GM19395 (cell line): ENCODE measurements around the gene RUFY1.
"Not testable (repeated sequence)": the region's sequence is repeated elsewhere in the genome, so short reads cannot be mapped to it uniquely, and the experiment has no call there.

ENCODE experiments used
- ATAC-seq: cut with Tn5 transposase; IDR thresholded peaks from one replicate; pipeline ENCODE4 v1.9.1; 2021; ENCODE audit warnings: mild to moderate bottlenecking, moderate library complexity; ENCODE audit not compliant: unreplicated experiment

The RUFY1 gene, protein sequence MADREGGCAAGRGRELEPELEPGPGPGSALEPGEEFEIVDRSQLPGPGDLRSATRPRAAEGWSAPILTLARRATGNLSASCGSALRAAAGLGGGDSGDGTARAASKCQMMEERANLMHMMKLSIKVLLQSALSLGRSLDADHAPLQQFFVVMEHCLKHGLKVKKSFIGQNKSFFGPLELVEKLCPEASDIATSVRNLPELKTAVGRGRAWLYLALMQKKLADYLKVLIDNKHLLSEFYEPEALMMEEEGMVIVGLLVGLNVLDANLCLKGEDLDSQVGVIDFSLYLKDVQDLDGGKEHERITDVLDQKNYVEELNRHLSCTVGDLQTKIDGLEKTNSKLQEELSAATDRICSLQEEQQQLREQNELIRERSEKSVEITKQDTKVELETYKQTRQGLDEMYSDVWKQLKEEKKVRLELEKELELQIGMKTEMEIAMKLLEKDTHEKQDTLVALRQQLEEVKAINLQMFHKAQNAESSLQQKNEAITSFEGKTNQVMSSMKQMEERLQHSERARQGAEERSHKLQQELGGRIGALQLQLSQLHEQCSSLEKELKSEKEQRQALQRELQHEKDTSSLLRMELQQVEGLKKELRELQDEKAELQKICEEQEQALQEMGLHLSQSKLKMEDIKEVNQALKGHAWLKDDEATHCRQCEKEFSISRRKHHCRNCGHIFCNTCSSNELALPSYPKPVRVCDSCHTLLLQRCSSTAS

DNA sequence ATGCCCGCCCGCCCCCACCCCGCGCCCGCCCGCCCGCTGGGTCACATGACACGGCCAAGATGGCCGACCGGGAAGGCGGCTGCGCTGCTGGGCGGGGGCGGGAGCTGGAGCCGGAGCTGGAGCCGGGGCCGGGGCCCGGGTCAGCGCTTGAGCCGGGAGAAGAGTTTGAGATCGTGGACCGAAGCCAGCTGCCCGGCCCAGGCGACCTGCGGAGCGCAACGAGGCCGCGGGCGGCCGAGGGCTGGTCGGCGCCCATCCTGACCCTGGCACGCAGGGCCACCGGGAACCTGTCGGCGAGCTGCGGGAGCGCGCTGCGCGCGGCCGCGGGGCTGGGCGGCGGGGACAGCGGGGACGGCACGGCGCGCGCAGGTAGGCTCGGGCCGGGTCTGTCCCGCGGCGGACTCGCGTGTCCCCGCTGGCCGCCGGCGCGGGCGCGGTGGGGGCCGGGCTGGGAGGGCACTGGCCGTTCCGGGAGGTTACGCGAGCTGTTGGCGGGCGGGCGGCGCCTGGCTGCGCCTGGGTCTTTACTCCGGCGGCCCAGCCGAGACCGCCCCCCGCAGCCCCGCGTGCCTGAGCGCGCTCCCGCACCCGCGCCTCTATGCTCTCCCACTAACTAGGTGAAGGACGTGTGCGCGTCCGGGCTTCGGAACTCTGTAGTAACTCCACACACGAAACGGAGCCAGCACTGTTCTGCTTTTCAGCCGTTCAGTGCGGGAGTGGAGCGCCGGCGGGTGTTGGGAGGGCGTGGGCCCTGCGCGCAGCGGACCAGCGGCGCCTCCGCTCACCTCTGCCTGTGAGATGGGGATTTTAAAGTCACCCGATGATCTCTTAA lies at the start of gene RUFY1:
TSS of gene RUFY1 (plus strand) at position 44 of the 832 bp plus-strand sequence. CDS start at position 60, 16 bp downstream.
- peak; percentile 79 for ATAC-seq

DNA sequence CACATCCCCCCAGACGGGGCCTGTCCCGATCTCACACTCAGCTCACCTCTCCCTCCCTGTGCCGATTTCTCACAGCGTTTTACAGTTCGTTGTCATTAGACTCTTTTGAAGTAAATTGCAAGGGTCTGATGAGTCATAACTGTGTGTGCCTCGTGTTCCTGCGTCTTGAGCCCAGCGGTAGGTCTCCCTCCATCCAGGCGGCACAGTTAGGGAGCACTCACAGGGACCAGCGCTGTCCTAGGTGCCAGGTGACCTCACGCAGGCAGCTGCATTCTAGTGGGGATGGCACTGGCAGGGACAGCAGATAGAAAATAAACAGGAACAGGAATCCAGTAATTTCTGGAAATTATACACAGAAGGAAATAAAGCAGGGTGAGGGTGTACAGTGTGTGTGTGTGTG lies 48.4 kb upstream of the RUFY1 start:
- ATAC-seq = not testable (repeated sequence)

DNA sequence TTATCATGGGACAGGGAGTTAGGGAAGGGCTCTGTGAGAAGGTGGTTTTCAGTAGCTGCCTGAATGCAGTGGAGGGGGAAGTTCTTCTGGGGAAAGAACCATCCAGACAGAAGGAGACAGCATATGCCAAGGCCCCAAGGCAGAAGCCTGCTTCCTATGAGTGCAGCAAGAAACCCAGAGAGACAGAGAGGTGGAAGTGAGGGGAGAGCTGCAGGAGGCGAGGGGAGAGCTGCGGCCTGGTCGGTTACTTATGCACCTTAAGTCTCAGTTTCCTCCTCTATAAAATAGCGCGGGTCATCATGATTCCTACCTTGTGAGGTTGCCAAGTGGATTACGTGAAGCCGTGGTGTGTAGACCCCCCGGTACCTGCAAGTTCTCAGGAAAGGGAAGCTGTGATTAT lies 47.9 kb upstream of the RUFY1 start:
- ATAC-seq = not testable (repeated sequence)

DNA sequence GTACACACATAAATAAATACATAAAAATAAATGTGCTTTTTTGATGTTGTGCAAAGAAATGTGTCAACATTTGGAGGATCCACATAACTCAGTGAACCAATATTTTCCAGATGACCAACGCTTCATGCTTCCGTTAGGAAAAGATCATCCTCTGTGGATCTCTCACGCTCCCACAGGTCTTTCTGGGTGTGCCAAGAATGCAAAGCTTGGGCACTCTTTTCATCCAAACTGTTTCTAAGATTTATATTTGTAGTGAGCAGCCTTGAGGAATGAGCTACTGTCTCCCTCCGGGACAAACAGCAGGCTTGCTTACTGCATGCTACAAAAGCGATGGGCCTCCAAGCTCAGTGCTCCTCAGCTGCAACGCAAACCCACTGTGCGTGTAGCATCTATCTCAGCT lies 46.2 kb upstream of the RUFY1 start:
- no peak for ATAC-seq

DNA sequence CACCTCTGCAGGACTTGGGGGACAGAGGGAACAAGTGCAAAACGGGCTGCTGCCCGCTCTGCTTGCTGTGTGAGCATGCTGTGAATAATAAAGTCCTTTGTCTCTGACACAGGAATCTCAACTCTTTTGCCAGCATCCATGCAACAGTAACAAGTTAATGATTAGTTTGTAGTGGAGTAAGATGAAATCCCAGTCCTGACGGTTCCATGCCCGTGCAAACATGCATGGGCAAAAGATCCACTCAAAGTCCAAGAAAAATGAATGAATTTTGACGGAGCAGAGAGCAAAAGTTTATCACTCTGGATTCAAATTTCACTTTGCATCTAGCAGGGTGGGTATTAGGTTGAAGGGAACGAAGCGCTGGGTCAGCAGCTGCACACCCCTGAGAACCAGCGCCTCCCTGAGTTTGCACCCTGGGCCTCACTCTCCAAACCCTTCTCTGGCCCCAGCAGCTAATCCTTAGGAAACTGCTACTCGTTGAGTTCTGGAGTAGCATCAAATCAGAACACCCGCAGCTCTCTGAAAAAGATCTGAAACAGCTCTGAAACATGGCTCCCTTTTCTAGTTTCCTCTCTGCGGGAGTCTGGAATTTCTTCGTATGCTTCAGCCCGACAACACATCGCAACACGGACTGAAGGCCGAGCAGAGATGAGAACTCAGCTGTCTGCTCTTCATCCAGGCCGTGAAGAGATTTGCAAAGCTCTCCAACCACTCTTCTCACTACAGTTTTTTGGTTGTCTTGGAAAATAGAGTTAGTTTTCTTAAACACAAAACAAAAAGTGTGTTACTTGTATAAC lies 45.6 kb upstream of the RUFY1 start:
- no peak for ATAC-seq

DNA sequence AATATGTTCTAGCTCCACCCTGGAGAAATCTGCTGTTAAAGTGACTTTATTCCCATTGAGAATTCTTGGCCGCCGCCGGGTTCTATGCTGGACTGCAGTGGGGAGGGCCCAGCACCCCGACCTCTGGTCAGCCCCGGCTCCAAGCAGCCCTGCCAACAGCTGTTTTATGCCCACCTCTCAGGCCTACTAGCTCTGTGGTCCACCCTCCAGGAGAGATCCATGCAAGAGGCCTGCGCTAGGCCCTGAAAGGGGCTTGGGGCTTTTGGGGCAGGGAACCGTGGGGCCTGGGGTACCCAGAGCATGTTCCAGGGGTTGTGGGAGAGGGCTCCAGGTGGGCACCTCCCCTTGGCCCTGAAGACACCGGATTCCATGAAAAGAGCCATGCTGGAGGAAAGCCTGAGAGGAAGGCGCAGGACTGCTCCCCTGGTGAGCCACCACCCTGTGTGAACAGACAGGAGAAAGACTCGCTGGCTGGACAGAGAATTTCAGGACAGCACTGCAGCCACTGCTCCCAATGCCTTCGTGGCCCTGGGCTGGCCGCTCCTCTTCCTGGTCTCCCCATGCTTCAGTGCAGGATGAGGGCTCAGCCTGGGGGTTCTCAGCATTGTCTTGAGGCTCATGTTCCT lies 44.6 kb upstream of the RUFY1 start:
- no peak for ATAC-seq

DNA sequence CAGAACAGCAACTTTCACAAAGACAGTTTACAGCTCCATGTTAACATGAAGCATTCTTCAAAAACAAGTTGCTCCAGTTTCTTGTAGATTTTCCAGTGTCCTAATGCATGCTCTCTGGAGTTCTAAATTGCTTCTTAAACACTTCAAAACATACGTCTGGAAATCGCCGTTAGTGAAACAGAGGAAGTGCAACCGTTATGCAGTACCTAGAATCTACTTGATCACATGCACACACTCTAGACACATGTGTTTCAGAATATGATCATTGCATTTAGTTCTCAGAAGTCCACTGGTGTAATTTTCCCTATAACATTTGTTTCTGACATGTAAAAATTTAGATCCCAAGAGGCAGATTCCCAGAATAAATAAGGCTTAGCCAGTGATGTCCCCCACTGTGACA lies 41.1 kb upstream of the RUFY1 start:
- no peak for ATAC-seq

DNA sequence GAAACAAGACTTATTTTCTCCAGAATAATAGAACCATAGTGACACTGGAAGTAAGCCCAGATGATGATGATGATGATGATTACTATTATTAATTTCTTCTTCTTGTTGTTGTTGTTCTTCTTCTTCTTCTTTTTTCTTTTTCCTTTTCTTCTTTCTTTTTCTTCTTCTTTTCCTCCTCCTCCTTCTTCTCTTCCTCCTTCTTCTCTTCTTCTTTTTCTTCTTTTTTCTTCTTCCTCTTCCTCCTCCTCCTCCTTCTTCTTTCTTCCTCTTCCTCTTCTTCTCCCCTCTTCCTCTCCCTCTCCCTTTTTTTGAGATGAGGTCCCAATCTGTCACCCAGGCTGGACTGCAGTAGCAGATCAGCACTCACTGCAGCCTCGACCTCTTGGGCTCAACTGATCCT lies 40.5 kb upstream of the RUFY1 start:
- no peak for ATAC-seq

DNA sequence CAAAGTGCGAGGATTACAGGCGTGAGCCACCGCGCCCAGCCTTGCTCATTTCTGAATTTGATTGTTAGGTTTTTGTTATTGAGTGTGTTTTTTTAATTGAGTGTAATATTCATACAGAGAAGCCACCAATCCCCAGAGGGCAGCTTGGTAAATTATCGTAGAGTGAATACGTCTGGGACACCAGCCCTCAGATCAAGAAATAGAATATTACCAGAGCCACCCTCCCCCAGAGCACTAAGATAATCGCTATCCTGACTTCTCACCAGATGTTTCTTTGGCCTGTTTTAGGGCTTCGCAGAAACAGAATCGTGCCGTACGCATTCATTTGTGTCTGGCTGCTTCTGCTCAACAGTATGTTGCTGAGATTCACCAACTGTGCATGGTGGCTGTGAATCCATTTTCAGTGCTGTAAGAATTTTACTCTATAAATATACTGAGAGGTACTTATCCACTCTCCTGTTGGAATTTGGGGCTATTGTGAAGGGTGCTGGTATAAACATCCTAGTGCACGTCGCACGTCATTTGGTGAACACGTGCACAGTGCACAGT lies 37.8 kb upstream of the RUFY1 start:
- ATAC-seq = no peak

DNA sequence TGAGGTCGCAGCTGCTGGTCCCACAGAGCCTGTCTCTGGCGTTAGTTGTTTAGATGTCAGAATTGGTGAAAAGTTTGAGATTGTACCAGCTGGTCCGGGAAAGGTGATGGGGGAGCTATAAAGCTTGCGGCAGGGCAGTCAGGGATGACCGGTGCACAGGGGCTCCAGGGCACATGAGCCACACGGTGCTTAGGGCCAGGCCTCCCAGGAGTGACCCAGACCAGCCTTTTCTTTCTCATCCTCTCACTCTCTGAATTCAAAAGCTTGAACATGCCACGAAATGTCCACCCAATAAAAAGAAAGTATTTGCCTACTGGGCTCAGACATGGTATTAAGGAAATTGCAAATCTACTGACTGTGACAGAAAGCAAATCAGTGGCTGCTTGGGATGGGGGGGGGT lies 34.9 kb upstream of the RUFY1 start:
- ATAC-seq = not testable (repeated sequence)

DNA sequence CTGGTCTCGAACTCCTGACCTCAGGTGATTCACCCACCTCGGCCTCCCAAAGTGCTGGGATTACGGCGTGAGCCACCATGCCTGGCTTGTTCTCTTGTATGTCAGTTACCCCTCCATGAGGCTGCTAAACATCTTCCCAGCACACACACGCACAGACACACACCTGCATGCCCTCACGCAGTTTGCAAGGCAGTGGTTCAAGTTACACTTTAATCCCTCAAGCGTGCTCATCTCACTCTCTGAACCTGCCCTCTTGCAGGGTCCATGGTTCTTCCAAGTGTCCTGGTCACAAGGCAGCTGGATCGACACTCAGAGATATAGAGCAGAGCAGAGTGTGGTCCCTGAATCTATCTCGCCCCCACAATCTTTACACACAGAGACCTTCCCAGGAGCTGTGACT lies 34.1 kb upstream of the RUFY1 start:
- no peak for ATAC-seq

DNA sequence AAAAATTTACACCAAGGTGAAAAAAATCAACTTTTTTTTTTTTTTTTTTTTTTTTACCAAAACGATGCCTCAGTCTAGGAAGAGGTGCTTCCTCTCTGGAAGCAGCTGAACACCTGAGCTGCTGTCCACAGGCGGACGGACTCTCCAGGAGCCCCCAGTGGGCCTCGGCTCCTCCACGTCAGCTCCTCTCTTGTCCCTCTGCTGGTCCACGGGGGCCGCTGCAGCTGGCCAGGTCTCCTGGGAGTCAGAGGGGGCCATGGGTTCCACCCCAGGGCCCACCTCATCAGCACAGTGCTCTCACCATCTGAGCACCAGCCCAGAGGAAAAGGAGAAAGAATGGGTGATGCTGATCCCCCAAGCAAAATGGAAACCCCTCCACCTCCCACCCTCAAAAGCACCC lies 32.6 kb upstream of the RUFY1 start:
- ATAC-seq = peak; percentile 19

DNA sequence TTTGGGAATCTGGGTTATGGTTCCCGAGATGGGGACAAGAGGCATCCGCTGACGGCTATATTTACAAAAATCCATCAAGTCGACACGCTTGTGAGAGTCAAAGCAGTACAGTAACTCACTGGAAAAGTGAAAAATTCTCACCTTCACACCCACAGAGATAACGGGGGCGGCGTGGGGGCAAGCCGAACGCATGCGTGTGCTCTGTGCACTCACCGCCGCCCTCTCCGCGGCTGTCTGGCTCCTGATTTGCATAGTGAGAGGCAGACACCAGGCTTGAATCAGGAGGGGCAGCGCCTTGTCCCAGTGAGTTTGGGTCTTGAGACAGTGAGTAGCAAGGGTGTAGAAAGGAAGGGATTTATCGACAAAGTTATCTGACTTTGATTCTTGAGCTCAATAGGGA lies 32.0 kb upstream of the RUFY1 start:
- peak; percentile 94 for ATAC-seq

DNA sequence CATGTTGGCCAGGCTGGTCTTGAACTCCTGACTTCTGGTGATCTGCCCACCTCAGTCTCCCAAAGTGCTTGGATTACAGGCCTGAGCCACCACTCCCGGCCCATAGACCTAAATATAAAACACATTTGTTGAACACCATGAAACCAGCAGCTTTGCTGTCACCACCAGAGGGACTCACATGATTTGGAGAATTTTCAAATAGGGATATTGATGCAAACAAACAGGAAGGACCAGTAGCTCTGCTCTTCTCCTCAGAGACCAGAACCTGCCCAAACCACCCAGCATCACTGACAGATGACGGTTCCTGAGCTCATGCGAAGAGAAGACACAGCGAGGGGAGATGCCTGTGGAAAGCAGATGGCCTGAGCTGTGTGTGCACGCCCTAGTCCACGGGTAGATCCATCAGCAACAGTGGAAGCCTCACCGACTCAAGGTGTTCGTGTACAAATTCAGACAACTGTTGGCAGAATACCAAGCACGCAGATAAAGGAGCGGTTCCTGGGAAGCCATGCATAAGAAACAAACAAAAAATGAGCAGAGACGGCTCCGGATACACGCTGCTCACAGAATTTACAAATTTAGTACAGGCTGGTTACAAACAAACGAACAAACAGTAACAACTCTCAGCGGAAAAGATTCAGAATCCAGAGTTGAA lies 30.8 kb upstream of the RUFY1 start:
- ATAC-seq = not testable (repeated sequence)

DNA sequence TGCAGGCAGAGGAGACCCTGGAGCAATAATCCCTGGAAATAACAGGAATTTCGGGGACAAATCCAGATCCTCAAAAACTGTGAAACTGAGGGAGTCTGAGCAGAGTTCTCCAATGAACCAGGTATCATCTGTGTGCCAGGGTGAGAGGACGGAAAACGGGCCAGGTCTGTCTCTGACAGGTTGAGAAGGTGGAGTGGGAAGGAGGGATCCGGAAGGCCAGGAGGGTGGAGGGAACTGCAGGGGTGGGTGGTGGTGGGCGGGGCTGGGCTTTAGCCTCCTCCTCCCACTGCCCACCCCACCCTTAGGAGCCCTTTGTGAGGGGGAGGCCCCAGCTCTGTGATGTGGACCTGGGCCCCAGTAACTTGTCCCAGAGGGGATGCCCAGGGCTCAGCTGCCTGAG lies 28.2 kb upstream of the RUFY1 start:
- ATAC-seq = not testable (repeated sequence)

DNA sequence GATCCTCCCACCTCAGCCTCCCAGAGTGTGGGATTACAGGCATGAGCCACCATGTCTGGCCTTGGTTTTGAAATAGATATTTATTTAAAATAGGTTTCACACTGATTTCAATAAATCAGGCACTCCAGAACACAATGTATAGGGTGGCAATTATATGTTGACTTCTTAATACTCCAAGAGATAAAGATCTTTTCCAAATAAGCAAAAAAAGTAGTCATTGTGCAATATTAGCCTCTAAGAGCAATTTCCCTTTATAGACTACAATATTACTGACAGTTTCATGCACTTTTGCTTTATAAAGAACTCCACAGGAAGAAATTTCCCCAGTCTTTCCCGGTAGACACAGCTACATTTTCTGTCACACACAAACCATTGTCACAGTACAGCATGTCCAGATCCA lies 23.4 kb upstream of the RUFY1 start:
- ATAC-seq = no peak

DNA sequence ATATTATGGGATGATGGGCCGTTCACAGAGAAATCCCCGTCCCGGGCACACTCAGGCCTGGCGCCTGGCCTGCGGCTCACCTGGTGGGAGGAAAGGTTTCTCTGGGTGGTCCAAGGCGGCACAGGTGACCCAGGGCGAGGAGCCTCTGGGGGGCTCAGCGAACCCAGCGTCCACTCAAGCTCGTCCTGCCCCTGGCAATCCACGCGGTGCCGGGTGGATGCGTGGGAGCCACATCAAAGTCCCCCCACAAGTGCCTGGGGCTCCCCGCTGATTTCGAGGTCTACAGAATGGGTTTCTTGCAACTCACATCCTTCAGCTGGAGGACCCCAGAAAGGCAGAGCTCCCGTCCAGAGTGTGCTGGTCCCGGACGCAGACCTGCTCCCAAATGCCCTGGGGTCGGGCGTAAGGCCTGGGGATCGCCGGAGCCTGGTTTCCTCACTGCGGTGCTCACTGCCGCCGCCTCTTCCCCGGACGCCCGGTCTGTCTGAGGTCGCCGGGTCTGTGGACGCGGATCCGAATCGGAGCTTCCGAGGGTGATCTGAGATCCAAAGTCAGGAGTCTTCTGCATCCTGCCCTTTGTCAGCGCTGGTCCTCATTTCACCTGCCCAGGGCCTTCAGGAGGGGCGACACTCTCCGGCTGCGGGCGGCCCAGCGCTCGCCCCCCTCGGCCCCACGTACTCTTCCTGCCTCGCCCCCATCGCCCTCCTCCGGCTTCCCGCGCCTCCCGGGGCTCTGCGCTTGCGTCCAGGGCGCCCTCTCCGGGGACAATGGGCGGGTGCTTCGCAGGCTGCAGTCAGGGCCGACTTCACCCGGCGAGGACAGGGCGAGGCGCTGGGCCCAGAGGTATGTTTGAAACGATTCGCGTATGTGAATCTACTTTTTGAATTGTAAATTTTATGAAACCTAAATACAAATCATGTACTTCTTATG lies 20.0 kb upstream of the RUFY1 start:
- ATAC-seq = peak; percentile 71

DNA sequence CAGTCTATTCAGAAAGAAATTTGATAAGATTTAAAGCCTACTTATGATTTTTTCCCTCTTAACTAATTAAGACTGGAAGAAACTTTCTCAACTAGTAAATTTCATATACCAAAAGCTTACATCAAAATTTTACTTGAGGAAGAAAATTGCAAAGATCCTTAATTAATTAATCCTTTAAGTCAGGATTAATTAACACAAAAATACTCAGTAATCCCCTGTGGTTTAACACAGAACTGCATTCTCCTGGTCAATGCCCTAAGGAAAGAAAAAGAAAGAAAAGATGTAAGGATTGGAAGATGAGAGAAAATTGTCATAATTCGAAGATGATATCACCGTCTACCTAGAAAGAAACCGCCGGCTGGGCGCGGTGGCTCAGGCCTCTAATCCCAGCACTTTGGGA lies 17.3 kb upstream of the RUFY1 start:
- ATAC-seq = no peak
